HepG2 (cell line): ENCODE data around the gene ISCA2.

Experiments used
- AHDC1 ChIP-seq: sonication (generic); formaldehyde crosslinking; IDR thresholded peaks from 2 replicates; pipeline ENCODE4 v1.5.1; 2020; ENCODE audit warnings: mild to moderate bottlenecking, missing genetic modification reagents, borderline replicate concordance
- FOXP1 ChIP-seq, 2 experiments: fragments of 450-650 bp in 1 of 2; IDR thresholded peaks; 2 replicates each; pipeline ENCODE4 v1.6.1; 2017 to 2018; ENCODE audit warnings: antibody characterized with exemption in 1 of 2
- MEF2D ChIP-seq: sonication (generic); formaldehyde crosslinking; IDR thresholded peaks from 2 replicates; pipeline ENCODE4 v1.5.1; 2020; ENCODE audit warnings: mild to moderate bottlenecking, missing genetic modification reagents
- SKIL ChIP-seq: sonication (generic); formaldehyde crosslinking; IDR thresholded peaks from 2 replicates; pipeline ENCODE4 v1.8.0; 2022; ENCODE audit warnings: missing genetic modification reagents, mild to moderate bottlenecking, moderate library complexity, borderline replicate concordance
- USF2 ChIP-seq, 2 experiments: sonication (generic) in 1 of 2; formaldehyde crosslinking in 1 of 2; IDR thresholded peaks; 2 replicates each; pipeline versions ENCODE4 v1.5.1 to v1.6.1; 2011 to 2020; ENCODE audit warnings: borderline replicate concordance in 1 of 2, low read depth in 1 of 2, low read length in 1 of 2, mild to moderate bottlenecking in 1 of 2, missing genetic modification reagents in 1 of 2, moderate library complexity in 1 of 2
- ZNF274 ChIP-seq: sonication (generic); formaldehyde crosslinking; IDR thresholded peaks from 2 replicates; pipeline ENCODE4 v1.5.1; 2020; ENCODE audit warnings: mild to moderate bottlenecking, missing genetic modification reagents
- TF ChIP-seq, protein P1 (sequence below): sonication (generic); formaldehyde crosslinking; IDR thresholded peaks from 2 replicates; pipeline ENCODE4 v1.4.0; 2020; ENCODE audit warnings: missing genetic modification reagents

DNA sequence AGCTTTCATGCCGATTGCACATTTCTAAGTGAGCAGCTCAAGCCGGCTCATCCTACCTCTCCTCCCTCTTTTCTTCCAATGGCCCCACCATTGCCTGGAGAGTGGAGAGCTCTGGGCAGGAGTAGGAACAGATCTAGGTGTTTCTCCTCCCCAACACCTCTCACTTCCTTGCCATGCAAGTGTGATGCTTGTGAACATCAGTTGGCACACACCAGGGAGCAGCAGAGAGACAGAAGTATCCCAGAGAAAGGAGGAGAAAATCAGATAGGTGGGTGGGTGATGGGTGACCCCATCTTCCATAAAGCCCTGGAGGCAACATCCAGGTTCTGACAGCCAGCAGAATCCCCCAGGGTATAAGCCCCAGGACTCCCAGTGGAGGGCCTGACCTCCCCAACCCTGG is 28.2 kb upstream of the ISCA2 start:
- TF ChIP-seq MEF2D (CRISPR knock-in tag), result no peak
- no peak for TF ChIP-seq AHDC1 (CRISPR knock-in tag)
- no peak for TF ChIP-seq ZNF274 (CRISPR knock-in tag)
- TF ChIP-seq SKIL (CRISPR knock-in tag), result no peak
- no peak for TF ChIP-seq USF2 (IDR thresholded peaks at IDR 0.05; ENCODE audit: low read depth, low read length)
- TF ChIP-seq USF2 (CRISPR knock-in tag; IDR thresholded peaks at IDR 0.05; ENCODE audit: borderline replicate concordance), result no peak
- TF ChIP-seq, protein P1, sequence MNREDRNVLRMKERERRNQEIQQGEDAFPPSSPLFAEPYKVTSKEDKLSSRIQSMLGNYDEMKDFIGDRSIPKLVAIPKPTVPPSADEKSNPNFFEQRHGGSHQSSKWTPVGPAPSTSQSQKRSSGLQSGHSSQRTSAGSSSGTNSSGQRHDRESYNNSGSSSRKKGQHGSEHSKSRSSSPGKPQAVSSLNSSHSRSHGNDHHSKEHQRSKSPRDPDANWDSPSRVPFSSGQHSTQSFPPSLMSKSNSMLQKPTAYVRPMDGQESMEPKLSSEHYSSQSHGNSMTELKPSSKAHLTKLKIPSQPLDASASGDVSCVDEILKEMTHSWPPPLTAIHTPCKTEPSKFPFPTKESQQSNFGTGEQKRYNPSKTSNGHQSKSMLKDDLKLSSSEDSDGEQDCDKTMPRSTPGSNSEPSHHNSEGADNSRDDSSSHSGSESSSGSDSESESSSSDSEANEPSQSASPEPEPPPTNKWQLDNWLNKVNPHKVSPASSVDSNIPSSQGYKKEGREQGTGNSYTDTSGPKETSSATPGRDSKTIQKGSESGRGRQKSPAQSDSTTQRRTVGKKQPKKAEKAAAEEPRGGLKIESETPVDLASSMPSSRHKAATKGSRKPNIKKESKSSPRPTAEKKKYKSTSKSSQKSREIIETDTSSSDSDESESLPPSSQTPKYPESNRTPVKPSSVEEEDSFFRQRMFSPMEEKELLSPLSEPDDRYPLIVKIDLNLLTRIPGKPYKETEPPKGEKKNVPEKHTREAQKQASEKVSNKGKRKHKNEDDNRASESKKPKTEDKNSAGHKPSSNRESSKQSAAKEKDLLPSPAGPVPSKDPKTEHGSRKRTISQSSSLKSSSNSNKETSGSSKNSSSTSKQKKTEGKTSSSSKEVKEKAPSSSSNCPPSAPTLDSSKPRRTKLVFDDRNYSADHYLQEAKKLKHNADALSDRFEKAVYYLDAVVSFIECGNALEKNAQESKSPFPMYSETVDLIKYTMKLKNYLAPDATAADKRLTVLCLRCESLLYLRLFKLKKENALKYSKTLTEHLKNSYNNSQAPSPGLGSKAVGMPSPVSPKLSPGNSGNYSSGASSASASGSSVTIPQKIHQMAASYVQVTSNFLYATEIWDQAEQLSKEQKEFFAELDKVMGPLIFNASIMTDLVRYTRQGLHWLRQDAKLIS (CRISPR knock-in tag), result no peak
- no peak for TF ChIP-seq FOXP1 (IDR thresholded peaks at IDR 0.05)
- TF ChIP-seq FOXP1 (CRISPR knock-in tag; IDR thresholded peaks at IDR 0.05), result no peak
